Mesendoderm (in vitro differentiated cells): ENCODE results near the gene GPATCH8.
"Not testable (repeated sequence)": the region's sequence is repeated elsewhere in the genome, so short reads cannot be mapped to it uniquely, and the experiment has no call there.

Source experiments
- DNase-seq: peaks from one replicate; pipeline ENCODE4 v3.0.0; 2013
- H2AK5ac ChIP-seq: 2 replicates; pipeline ENCODE4 v1.6.1; 2013; ENCODE audit warnings: low read length, inconsistent platforms
- H2BK120ac ChIP-seq: 2 replicates; pipeline ENCODE4 v1.6.1; 2013; ENCODE audit warnings: low read depth, mild to moderate bottlenecking, low read length, moderate library complexity, mixed read lengths
- H2BK15ac ChIP-seq: replicated peaks from 2 replicates; pipeline ENCODE4 v1.6.1; 2013; ENCODE audit warnings: low read depth, mild to moderate bottlenecking, moderate library complexity
- H2BK5ac ChIP-seq: 2 replicates; pipeline ENCODE4 v1.6.1; 2013; ENCODE audit warnings: low read length, inconsistent platforms
- H3K18ac ChIP-seq: 2 replicates; pipeline ENCODE4 v1.6.1; 2013; ENCODE audit warnings: mild to moderate bottlenecking, low read length, mixed read lengths
- H3K23ac ChIP-seq: one replicate; pipeline ENCODE4 v1.6.1; 2013; ENCODE audit warnings: low read length
- H3K27ac ChIP-seq: 2 replicates; pipeline ENCODE4 v1.5.1; 2013; ENCODE audit warnings: low read depth, mild to moderate bottlenecking, inconsistent platforms, low read length, moderate library complexity
- H3K27me3 ChIP-seq: 2 replicates; pipeline ENCODE4 v1.6.1; 2013; ENCODE audit warnings: low read length, control low read depth, mild to moderate bottlenecking, inconsistent platforms; ENCODE audit not compliant: insufficient read depth, poor library complexity
- H3K36me3 ChIP-seq: 2 replicates; pipeline ENCODE4 v1.6.1; 2013; ENCODE audit warnings: low read length, inconsistent platforms; ENCODE audit not compliant: control insufficient read depth, insufficient read depth
- H3K4ac ChIP-seq: one replicate; pipeline ENCODE4 v1.6.1; 2013; ENCODE audit warnings: low read depth, mild to moderate bottlenecking, low read length, moderate library complexity
- H3K4me1 ChIP-seq: 2 replicates; pipeline ENCODE4 v1.6.1; 2013; ENCODE audit warnings: low read depth, low read length, inconsistent platforms; ENCODE audit not compliant: control insufficient read depth
- H3K4me2 ChIP-seq: 2 replicates; pipeline ENCODE4 v1.6.1; 2013; ENCODE audit warnings: low read length
- H3K4me3 ChIP-seq: 2 replicates; pipeline ENCODE4 v1.5.1; 2013; ENCODE audit warnings: mild to moderate bottlenecking, low read length
- H3K56ac ChIP-seq: one replicate; pipeline ENCODE4 v1.6.1; 2013; ENCODE audit warnings: low read length
- H3K79me1 ChIP-seq: 2 replicates; pipeline ENCODE4 v1.6.1; 2013; ENCODE audit warnings: low read length, inconsistent platforms
- H3K79me2 ChIP-seq: 2 replicates; pipeline ENCODE4 v1.6.1; 2013; ENCODE audit warnings: mild to moderate bottlenecking, low read length; ENCODE audit not compliant: control insufficient read depth, insufficient read depth
- H3K9ac ChIP-seq: 2 replicates; pipeline ENCODE4 v1.6.1; 2013; ENCODE audit warnings: low read length, inconsistent platforms
- H4K5ac ChIP-seq: one replicate; pipeline ENCODE4 v1.6.1; 2013; ENCODE audit warnings: low read length
- H4K8ac ChIP-seq: one replicate; pipeline ENCODE4 v1.6.1; 2013; ENCODE audit warnings: low read depth, mild to moderate bottlenecking, control low read depth, low read length, moderate library complexity
- WGBS: extraction: QIAGEN DNeasy Blood & Tissue Kit; methylation state at CpG from one replicate; pipeline ENCODE4 v1.1.7; 2013; ENCODE audit warnings: low lambda C conversion rate, missing lambda C conversion rate; ENCODE audit not compliant: insufficient coverage; ENCODE audit errors: extremely low coverage; 5-methylcytosine and 5-hydroxymethylcytosine counted together

The GPATCH8 gene

DNA sequence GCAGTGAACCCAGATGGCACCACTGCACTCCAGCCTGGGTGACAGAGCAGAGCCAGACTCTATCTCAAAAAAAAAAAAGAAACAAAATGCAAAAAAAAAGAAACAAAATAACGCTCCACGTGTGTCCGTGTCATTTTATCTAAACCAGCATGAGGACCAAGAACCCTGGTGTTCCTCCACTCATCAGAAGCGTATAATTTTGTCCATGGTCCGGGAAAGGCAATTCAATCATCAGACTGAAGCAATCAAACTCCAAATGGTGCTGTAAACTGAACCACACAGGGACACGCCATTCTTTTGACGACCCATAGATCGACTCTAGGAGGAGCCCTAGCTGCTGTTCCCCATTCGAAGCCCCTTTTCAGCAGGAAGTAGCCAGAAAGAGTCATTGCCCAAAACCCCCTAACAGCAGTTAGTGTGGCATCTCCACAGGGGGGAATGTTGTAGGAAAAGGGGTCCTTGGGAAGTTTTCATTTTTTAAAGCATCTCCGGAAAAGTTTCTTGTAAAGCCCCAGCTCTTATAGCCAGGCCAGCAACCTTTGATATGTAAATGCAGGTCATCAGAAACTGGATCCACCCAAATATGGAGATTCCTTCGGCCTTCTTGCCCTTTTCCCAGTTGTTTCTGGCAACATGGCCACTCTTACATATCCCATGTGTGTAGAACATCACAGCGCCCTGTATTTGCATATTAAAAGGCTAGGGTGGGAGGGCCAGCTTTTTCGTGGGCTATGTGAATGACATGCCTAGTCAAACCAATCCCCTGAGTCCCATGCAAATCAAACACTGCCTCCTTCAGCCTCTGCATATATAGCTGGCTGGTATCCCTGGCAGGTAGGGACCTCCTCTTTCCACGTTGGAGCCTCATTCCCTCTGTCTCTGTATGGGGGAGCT lies 8.3 kb upstream of the GPATCH8 start:
- not testable (repeated sequence) for H4K8ac ChIP-seq, H3K79me1 ChIP-seq, H3K36me3 ChIP-seq, H3K27ac ChIP-seq, H3K4me1 ChIP-seq, H4K5ac ChIP-seq, H3K79me2 ChIP-seq, H2BK120ac ChIP-seq, H3K4me3 ChIP-seq, H2BK5ac ChIP-seq, H3K27me3 ChIP-seq, H3K18ac ChIP-seq, H3K23ac ChIP-seq, H3K4me2 ChIP-seq, H3K4ac ChIP-seq, H2AK5ac ChIP-seq
- Histone ChIP-seq H3K9ac (peak overlapping the region; percentile 17), H3K56ac (peak overlapping the region; percentile 35), H2BK15ac (peak overlapping the region; percentile 2)
- WGBS = no CpG with 5 or more reads among the region's 14 CpGs
- DNase-seq = peak; percentile 95

DNA sequence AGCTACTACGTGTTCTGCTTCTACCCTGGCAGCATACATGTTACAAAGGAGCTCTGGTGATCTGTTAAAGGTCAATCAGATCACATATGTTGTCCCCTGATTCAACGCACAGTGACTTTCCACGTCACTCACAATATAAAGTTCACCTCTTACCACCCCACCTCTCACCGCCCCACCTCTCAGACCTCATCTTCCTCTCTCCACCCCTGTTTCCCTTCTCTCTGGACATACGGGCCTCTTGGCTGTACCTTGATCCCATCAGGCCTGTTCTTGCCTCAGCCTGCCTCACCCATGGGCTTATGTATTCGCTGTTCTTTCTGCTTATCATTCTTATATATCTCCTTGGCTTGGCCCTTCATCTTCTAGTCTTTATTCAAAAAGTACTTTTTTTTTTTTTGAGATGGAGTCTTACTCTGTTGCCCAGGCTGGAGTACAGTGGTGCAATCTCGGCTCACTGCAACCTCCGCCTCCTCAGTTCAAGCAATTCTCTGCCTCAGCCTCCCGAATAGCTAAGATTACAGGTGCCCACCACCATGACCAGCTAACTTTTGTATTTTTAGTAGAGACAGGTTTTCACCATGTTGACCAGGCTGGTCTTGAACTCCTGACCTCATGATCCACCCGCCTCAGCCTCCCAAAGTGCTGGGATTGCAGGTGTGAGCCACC lies 3.9 kb upstream of the GPATCH8 start:
- not testable (repeated sequence) for H3K79me2 ChIP-seq, H3K9ac ChIP-seq
- no CpG with 5 or more reads among the region's 10 CpGs for WGBS

DNA sequence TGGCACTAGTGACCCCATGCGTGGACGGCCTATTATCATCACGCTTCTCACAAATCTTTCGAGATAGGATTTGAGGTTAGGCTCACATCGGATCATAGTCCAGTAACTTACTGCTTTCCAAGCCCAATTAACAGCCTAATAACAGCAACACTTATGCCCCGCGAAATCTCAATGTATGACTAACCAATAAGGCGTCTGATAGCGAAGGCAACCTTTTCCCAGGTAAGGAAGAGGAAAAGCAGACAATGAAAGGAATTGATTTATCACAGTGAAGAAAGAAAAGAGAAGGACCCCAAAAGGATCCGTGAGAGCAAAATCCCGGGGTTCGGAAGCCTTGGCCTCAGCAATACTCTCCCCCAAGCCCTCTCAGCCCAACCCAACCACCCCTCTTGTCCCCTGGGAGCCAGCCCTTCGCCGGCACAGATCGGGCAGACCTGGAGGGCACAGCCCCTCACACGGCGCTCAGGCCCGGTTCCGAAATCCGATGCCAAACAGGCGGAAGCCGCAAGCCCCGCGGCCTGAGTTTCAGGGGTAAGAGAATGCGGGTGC lies 534 bp downstream of the GPATCH8 start:
- Histone ChIP-seq H3K4me1 (peaks cover 2% of the 10 kb centered on the region), H2AK5ac (no peak overlapping the region), H4K5ac (no peak overlapping the region), H3K9ac (peak overlapping the region; percentile 96), H3K56ac (peak overlapping the region; percentile 97), H2BK5ac (peak overlapping the region; percentile 4), H3K23ac (peak overlapping the region; percentile 67), H3K27ac (peak overlapping the region; percentile 91), H3K36me3 (no peaks in the 10 kb centered on the region), H3K4me2 (peak overlapping the region; percentile 68), H3K79me1 (no peaks in the 10 kb centered on the region), H4K8ac (peak overlapping the region; percentile 87), H3K4me3 (peak overlapping the region; percentile 78), H3K79me2 (peaks cover 39% of the 10 kb centered on the region), H3K4ac (peak overlapping the region; percentile 84), H3K18ac (peak overlapping the region; percentile 57), H2BK120ac (no peak overlapping the region), H3K27me3 (no peaks in the 10 kb centered on the region), H2BK15ac (no peak overlapping the region)
- no CpG with 5 or more reads among the region's 25 CpGs for WGBS
- DNase-seq = peak; percentile 45

More for the DNA sequence above, 3.9 kb upstream of the GPATCH8 start:
- H3K4ac ChIP-seq, H3K4me1 ChIP-seq, H3K18ac ChIP-seq, H3K79me1 ChIP-seq, H3K4me2 ChIP-seq, H4K8ac ChIP-seq, H2BK5ac ChIP-seq, H3K4me3 ChIP-seq, H3K23ac ChIP-seq, DNase-seq, H2AK5ac ChIP-seq, H3K36me3 ChIP-seq, H4K5ac ChIP-seq, H3K27me3 ChIP-seq, H2BK120ac ChIP-seq, H2BK15ac ChIP-seq, H3K56ac ChIP-seq, H3K27ac ChIP-seq: not testable (repeated sequence)

DNA sequence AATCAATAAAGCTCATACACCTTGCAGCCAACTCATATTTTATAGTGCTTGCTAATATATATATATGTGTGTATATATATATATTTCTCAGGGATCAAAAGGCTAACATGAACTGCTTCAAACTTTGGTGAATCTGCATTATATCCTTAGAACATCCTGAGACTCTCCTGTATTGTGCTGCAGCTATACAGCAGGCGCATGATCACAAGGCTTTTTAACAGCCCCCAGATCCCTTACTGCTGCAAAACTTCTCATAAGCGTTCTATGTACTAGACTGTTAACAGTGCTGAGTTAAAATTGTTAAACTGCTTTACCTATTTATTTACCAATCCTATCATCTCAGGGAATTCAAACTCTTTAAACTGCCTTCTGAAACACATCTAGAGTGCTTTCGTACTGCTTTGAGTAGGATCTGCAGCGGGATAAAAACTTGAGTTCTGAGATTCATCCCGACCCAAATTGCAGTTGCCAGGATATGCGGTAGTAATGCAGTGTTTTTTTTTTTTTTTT lies 1.3 kb downstream of the GPATCH8 start:
- no peak overlapping the region for H3K4ac ChIP-seq
- no peaks in the 10 kb centered on the region for H3K27me3 ChIP-seq
- H3K36me3 ChIP-seq = no peaks in the 10 kb centered on the region
- no peak overlapping the region for H3K27ac ChIP-seq
- no peaks in the 10 kb centered on the region for H3K79me1 ChIP-seq
- no peak overlapping the region for H2BK5ac ChIP-seq
- no peak overlapping the region for H2BK15ac ChIP-seq
- no peak overlapping the region for H4K8ac ChIP-seq
- no peak overlapping the region for H2AK5ac ChIP-seq
- no peak overlapping the region for H3K18ac ChIP-seq
- peak overlapping the region; percentile 97 for H3K56ac ChIP-seq
- H3K9ac ChIP-seq = peak overlapping the region; percentile 96
- no peak overlapping the region for H2BK120ac ChIP-seq
- peaks cover 2% of the 10 kb centered on the region for H3K4me1 ChIP-seq
- no peak overlapping the region for H3K23ac ChIP-seq
- peaks cover 45% of the 10 kb centered on the region for H3K79me2 ChIP-seq
- peak; percentile 14 for DNase-seq
- peak overlapping the region; percentile 78 for H3K4me3 ChIP-seq
- no peak overlapping the region for H4K5ac ChIP-seq
- H3K4me2 ChIP-seq = peak overlapping the region; percentile 68
- no CpG with 5 or more reads among the region's 6 CpGs for WGBS

DNA sequence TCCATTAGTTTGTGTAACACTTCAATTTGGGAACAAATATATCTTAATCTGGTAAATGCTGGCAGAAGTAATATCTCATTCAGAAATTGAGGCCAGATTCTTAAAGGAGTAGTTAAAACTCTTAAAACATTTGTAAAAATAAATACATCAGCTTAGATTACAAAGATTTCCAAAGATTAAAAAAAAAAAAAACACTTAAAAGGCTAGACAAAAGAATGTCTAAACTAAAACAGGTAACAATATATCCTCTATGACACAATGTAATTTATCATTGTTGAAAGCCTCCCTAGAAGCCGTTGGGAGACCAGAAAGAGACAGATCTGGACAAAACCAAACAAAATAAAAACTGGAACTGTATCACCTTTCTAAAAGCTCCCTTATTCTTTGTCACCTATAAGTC lies 3.5 kb downstream of the GPATCH8 start:
- no peak overlapping the region for H2BK5ac ChIP-seq
- no peaks in the 10 kb centered on the region for H3K79me1 ChIP-seq
- H3K4ac ChIP-seq = no peak overlapping the region
- H3K9ac ChIP-seq = no peak overlapping the region
- no peak overlapping the region for H3K18ac ChIP-seq
- no peak overlapping the region for H3K23ac ChIP-seq
- WGBS = no CpG with 5 or more reads among the region's 1 CpG
- no peak overlapping the region for H2BK15ac ChIP-seq
- no peak overlapping the region for H2AK5ac ChIP-seq
- H3K4me3 ChIP-seq = no peak overlapping the region
- H4K5ac ChIP-seq = no peak overlapping the region
- no peak overlapping the region for H2BK120ac ChIP-seq
- no peaks in the 10 kb centered on the region for H3K27me3 ChIP-seq
- H3K4me2 ChIP-seq = no peak overlapping the region
- no peaks in the 10 kb centered on the region for H3K36me3 ChIP-seq
- no peak overlapping the region for H3K27ac ChIP-seq
- H3K4me1 ChIP-seq = peaks cover 2% of the 10 kb centered on the region
- DNase-seq = no peak
- peaks cover 56% of the 10 kb centered on the region for H3K79me2 ChIP-seq
- no peak overlapping the region for H4K8ac ChIP-seq
- no peak overlapping the region for H3K56ac ChIP-seq
